Left lung (tissue), 10 donors: ENCODE results near the gene MYPN. TPM values are rescaled to one million over a fixed set of nuclear protein-coding genes. Genes with fewer than 3 reads are reported as not detected.

Source experiments
- ATAC-seq: fragments of 200-7000 bp; cut with Tn5 transposase; one replicate; pipeline ENCODE4 v1.9.1; 2020; ENCODE audit warnings: moderate library complexity
- DNase-seq, 4 donors: peaks; one replicate each; pipeline ENCODE4 v3.0.0-alpha.2; 2013 to 2020
- H3K27ac ChIP-seq, 2 donors: fragments of 200-600 bp; sonication (generic) in 1 of 2; one replicate each; pipeline versions ENCODE4 v1.5.0 to v1.8.0; 2020 to 2021
- H3K27me3 ChIP-seq, 2 donors: fragments of 200-600 bp; sonication (generic) in 1 of 2; one replicate each; pipeline versions ENCODE4 v1.5.0 to v1.8.0; 2020 to 2021
- H3K36me3 ChIP-seq, 2 donors: fragments of 200-600 bp; sonication (generic) in 1 of 2; one replicate each; pipeline versions ENCODE4 v1.5.0 to v1.8.0; 2020 to 2021
- H3K4me1 ChIP-seq, 2 donors: fragments of 200-600 bp; one replicate each; pipeline ENCODE4 v1.8.0; 2021
- H3K4me3 ChIP-seq, 2 donors: fragments of 200-600 bp; sonication (generic) in 1 of 2; one replicate each; pipeline versions ENCODE4 v1.5.0 to v1.8.0; 2020 to 2021; ENCODE audit warnings: mild to moderate bottlenecking in 1 of 2
- H3K9me3 ChIP-seq, 2 donors: fragments of 200-600 bp; sonication (generic) in 1 of 2; one replicate each; pipeline versions ENCODE4 v1.5.0 to v1.8.0; 2020 to 2021
- intact Hi-C, 2 donors: fragments of 100-400 bp; cut with DNase I; formaldehyde crosslinking; loops; one replicate each; pipeline versions ENCODE4 v1.11.2 to v1.14.2; 2022
- polyA plus RNA-seq, 6 donors: library from polyadenylated mRNA; unstranded; fragments of 120-200 nt; gene quantifications; one replicate each; pipeline ENCODE4 v1.2.1, GENCODE V29; 2013; ENCODE audit not compliant: insufficient read length in 6 of 6
- total RNA-seq, 2 donors: library from RNA; stranded (reverse); fragmentation: NEBNext Ultra II Directional; extraction: Animal tissue kit (Norgen Biotek cat#: 25700); gene quantifications; one replicate each; pipeline ENCODE4 v1.2.1, GENCODE V29; 2021
- TF ChIP-seq, protein P1 (sequence below), 2 donors: fragments of 200-600 bp; sonication (generic) in 1 of 2; IDR thresholded peaks; one replicate each; pipeline versions ENCODE4 v1.5.0 to v1.8.0; 2021; ENCODE audit warnings: antibody characterized with exemption in 2 of 2
- donor health status: DM: no; HTN: yes; CAD: no.
- donor health status: DM: no; HTN: no; CAD: no.

Gene MYPN
- total and polyA plus RNA-seq, 8 donors, result 0.03 to 0.13 (median 0.04) TPM; not detected in 3

DNA sequence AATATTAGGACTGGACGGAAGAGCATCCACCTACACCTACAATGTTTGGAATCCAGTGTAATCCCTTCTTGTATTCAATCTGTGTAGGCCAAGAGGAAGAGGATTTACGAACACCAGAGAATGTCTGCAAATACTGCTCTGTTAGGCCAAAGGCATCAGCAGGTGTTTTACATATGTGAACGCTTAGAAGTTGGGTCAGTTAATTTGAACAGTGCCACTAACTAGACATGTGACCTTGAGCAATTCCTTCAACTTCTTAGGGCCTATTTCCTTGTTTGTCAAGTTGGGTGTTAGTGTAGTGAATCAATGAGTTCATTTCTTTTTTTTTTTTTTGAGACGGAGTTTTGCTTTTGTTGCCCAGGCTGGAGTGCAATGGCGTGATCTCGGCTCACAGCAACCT lies 35.4 kb downstream of the MYPN start:
- ATAC-seq, result no peak
- no peaks in the 10 kb centered on the region for H3K4me1 ChIP-seq

DNA sequence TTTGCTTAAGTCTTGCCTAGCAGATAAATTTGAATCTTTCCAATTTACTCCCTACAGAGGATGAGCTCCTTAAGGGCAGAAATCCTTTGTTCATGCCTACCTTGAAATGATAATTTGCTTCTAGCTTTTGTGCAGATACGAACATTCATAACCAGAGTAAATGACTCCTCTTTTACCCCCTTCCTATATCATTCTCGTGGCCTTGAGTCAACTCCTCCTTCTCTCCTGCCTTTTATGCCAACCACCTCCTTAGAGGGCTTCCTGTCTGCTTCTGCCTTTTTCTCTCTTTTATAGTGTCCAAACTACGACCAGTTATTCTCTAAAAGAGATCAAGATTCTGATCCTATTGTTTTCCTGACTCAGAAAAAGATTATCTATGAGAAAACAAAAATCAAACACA lies 36.4 kb downstream of the MYPN start:
- TF ChIP-seq, protein P1, sequence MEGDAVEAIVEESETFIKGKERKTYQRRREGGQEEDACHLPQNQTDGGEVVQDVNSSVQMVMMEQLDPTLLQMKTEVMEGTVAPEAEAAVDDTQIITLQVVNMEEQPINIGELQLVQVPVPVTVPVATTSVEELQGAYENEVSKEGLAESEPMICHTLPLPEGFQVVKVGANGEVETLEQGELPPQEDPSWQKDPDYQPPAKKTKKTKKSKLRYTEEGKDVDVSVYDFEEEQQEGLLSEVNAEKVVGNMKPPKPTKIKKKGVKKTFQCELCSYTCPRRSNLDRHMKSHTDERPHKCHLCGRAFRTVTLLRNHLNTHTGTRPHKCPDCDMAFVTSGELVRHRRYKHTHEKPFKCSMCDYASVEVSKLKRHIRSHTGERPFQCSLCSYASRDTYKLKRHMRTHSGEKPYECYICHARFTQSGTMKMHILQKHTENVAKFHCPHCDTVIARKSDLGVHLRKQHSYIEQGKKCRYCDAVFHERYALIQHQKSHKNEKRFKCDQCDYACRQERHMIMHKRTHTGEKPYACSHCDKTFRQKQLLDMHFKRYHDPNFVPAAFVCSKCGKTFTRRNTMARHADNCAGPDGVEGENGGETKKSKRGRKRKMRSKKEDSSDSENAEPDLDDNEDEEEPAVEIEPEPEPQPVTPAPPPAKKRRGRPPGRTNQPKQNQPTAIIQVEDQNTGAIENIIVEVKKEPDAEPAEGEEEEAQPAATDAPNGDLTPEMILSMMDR (IDR thresholded peaks at IDR 0.05), result no peak
- H3K9me3 ChIP-seq, result no peaks in the 10 kb centered on the region
- H3K4me1 ChIP-seq, result no peaks in the 10 kb centered on the region
- no peaks in the 10 kb centered on the region for H3K27me3 ChIP-seq
- DNase-seq, result no peak
- intact Hi-C loops, result no loop called here
- H3K36me3 ChIP-seq, result no peaks in the 10 kb centered on the region
- no peak overlapping the region for H3K27ac ChIP-seq
- H3K4me3 ChIP-seq, result no peak overlapping the region
- no peak for ATAC-seq

More for the DNA sequence above, 35.4 kb downstream of the MYPN start:
- Histone ChIP-seq H3K9me3 (no peaks in the 10 kb centered on the region), H3K36me3 (no peaks in the 10 kb centered on the region), H3K27ac (no peak overlapping the region), H3K27me3 (no peaks in the 10 kb centered on the region), H3K4me3 (no peak overlapping the region)
- TF ChIP-seq, protein P1 (IDR thresholded peaks at IDR 0.05), result no peak
- intact Hi-C loops, result no loop called here
- DNase-seq, result no peak

DNA sequence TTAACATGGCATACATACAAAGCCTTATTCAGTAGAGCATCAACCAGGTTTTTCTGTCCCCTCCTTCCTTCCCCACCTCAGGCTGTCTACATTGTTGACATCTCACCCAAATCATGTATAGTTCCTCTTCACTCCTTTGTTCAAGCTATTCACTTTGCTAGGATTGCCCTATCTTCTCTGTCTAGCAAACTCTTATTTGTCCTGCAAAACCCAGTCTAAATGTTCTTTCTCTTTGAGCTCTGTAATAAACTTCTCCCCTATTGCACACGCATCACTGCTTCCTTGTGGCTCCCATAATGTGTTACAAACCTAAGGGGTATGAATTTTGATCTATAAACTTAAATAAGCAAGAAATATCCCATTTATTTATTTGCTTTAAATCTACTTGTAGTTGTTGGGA lies 36.8 kb downstream of the MYPN start:
- Histone ChIP-seq H3K9me3 (no peaks in the 10 kb centered on the region), H3K27ac (no peak overlapping the region), H3K4me3 (no peak overlapping the region), H3K36me3 (no peaks in the 10 kb centered on the region), H3K4me1 (no peaks in the 10 kb centered on the region), H3K27me3 (no peaks in the 10 kb centered on the region)
- intact Hi-C loops, result no loop called here
- ATAC-seq, result no peak
- DNase-seq, result no peak
- TF ChIP-seq, protein P1 (IDR thresholded peaks at IDR 0.05), result no peak

DNA sequence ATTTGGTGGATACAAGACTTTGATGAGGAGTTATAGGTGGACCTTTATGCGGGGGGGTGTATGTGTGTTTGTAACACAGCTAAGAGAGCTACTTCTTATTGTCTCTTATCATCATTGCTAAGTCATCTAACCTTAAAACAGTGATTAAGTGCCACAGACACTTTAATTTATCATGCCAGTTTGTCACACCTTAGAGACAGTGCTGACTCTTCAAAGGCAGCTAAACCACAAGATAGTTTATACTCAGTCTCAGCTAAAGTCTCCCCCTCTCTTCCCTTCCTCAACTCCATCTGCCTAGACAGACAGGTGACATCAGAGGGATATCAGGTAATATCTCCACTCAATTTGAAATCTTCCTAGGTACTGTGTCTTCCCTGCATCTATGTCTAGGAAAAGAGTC lies 42.2 kb downstream of the MYPN start:
- ATAC-seq (no peak), DNase-seq (no peak)
- Histone ChIP-seq H3K4me3 (no peak overlapping the region), H3K27ac (no peak overlapping the region), H3K4me1 (peaks cover 0 to 9% of the 10 kb centered on the region in 2 donors), H3K36me3 (no peaks in the 10 kb centered on the region), H3K9me3 (no peaks in the 10 kb centered on the region), H3K27me3 (no peaks in the 10 kb centered on the region)
- intact Hi-C loops, result loop anchor here in 1 of 2 donors (10.0 kb wide), 1 partner anchor 67 kb away; no protein-coding TSS in a partner anchor
- TF ChIP-seq, protein P1 (IDR thresholded peaks at IDR 0.05), result no peak

DNA sequence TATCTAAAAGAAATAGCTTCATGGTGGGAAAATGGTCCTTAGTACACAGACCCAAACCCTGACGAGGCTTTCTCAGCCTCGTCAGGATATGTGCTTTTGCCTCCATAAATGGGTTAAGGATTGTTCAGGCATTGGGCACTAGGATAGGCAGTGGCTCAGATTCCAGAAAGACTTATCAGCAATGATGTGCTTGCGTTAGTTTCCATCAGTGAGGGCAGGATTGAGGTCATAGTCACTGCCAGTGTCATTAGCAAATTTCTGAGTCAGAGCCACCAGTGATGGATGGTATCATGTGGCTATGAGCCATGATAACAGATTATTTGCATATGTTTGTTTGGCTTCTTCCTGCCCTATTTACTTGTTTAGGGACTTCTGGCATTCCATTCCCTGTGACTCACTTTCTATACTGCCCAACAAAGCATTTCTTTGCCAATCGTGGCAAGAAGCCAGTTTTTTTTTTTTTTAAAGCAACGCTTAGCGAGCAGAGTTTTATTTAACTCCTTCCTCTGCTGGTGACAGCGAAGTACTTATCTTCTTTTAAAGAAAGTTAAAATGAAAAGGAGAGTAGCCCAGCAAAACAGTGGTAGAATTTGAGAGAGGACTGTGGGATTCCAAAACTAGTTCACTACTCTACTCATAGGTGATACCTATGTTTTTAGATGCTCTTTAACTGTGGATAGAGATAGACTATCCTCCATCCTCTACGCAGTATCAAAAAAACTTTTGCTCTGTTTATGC lies 44.4 kb downstream of the MYPN start:
- peak in 2 of 4 donors; percentile 90 to 91 for DNase-seq
- H3K27me3 ChIP-seq, result no peaks in the 10 kb centered on the region
- no peak overlapping the region for H3K27ac ChIP-seq

More for the DNA sequence above, 44.4 kb downstream of the MYPN start:
- Histone ChIP-seq H3K4me3 (no peak overlapping the region), H3K4me1 (peaks cover 0 to 9% of the 10 kb centered on the region in 2 donors), H3K9me3 (no peaks in the 10 kb centered on the region), H3K36me3 (no peaks in the 10 kb centered on the region)
- peak; percentile 67 for ATAC-seq
- intact Hi-C loops, result loop anchor here in 1 of 2 donors (10.0 kb wide), 1 partner anchor 69 kb away; no protein-coding TSS in a partner anchor
- TF ChIP-seq, protein P1 (IDR thresholded peaks at IDR 0.05), result no peak
